Retinal pigment epithelial cell (primary cell): ENCODE measurements around the gene RSPH6A.
A peak's percentile ranks its signal among the peaks of the same experiment; 100 is the strongest.

Experiments
- DNase-seq: peaks from one replicate; pipeline ENCODE4 v3.0.0-alpha.2; 2010; ENCODE audit warnings: low read depth
- H3K4me3 ChIP-seq: 2 replicates; pipeline ENCODE4 v1.5.1; 2011; ENCODE audit warnings: mild to moderate bottlenecking, low read length, control low read depth, moderate library complexity
- CTCF ChIP-seq: conservative IDR thresholded peaks from 2 replicates; pipeline ENCODE4 v1.5.1; 2011; ENCODE audit warnings: low read depth, low read length, control low read depth, inconsistent platforms

Gene RSPH6A

DNA sequence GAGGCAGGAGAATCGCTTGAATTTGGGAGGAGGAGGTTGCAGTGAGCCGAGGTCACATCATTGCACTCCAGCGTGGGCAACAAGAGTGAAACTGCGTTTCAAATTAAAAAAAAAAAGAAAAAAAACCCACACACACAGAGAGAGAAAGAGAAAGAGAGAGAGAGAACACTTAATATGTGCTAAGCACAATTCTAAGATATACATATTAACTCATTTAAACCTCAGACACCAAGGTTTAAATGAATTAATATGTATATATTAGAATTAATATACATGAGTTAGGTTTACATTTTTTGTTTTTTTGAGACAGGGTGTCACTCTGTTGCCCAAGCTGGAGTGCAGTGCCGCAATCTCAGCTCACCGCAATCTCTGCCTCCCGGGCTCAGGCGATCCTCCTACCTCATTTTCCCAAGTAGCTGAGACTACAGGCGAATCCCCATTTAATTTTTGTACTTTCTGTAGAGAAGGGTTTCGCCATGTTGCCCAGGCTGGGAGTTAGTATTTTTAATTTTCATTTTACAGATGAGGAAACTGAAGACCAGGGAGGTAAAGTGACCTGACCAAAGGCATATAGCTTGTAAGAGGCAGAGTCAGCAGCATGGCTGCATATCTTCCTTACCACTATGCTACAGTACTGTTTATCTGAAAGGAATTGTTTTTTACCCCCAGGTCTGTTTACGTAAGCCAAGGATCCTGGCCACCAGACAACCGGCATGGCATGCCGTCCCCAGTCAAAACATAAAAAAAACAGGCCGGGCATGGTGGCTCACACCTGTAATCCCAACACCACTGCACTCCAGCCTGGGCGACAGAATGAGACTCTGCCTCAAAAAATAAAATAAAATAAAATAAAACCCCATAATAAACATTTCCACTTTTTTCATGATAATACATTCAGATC, 45.5 kb upstream of the RSPH6A start:
- TF ChIP-seq CTCF = no peak
- no peak overlapping the region for H3K4me3 ChIP-seq
- no peak for DNase-seq

GRCh38 chr19:45854167-45854778, 39.2 kb upstream of the RSPH6A start:
- DNase-seq = no peak
- no peak for TF ChIP-seq CTCF
- H3K4me3 ChIP-seq = no peak overlapping the region

- TF ChIP-seq CTCF = no peak
- DNase-seq = no peak
These were observed 37.9 kb upstream of the RSPH6A start for GRCh38 chr19:45852983-45853382.

GRCh38 chr19:45852145-45852750, 37.1 kb upstream of the RSPH6A start:
- DNase-seq = no peak
- TF ChIP-seq CTCF = no peak
- no peak overlapping the region for H3K4me3 ChIP-seq

More at GRCh38 chr19:45852983-45853382, 37.9 kb upstream of the RSPH6A start:
- H3K4me3 ChIP-seq = no peak overlapping the region

GRCh38 chr19:45848922-45849321, 33.8 kb upstream of the RSPH6A start:
- peak; percentile 44 for TF ChIP-seq CTCF
- no peak overlapping the region for H3K4me3 ChIP-seq
- no peak for DNase-seq

DNA sequence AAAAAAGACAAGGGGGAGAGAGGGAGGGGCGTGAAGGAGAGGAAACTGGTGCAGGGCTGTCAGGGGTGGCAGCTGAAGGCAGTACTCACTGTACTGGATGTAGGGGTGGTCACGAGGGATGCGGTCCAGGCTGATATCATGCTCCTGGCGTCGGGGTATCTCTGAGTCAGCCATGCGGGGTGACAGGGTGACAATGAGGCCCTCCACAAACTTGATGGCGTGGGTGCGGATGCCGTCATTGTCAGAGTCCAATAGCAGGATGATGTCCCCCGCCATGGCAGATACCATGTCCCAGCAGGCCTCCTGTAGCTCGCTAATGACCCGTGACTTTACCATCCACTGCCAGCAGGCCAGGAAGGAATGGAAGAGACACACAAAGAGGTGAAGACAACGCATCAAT, 32.6 kb upstream of the RSPH6A start:
- DNase-seq = no peak
- no peak overlapping the region for H3K4me3 ChIP-seq
- TF ChIP-seq CTCF = no peak
